ENCODE data around the gene ASB15. TPM values are rescaled to one million over a fixed set of nuclear protein-coding genes. Genes with fewer than 3 reads are reported as not detected.

The ASB15 gene
- total and polyA plus RNA-seq, 2 of the 4 experiments (the other 2 are of a cell fraction), result not detected

- TF ChIP-seq MXI1 (IDR thresholded peaks at IDR 0.05; ENCODE audit: borderline replicate concordance, low read depth, low read length), result no peak
These were observed 21.0 kb upstream of the ASB15 start (continued) for GRCh38 chr7:123580406-123581161.

- TF ChIP-seq USF2 (IDR thresholded peaks at IDR 0.05; ENCODE audit: low read depth, low read length) (no peak), SMC3 (IDR thresholded peaks at IDR 0.05; ENCODE audit: low read depth, low read length) (no peak), MAFK (IDR thresholded peaks at IDR 0.05; ENCODE audit: low read depth, low read length) (no peak), BHLHE40 (IDR thresholded peaks at IDR 0.05; ENCODE audit: low read depth, low read length) (no peak), FOS (IDR thresholded peaks at IDR 0.05; ENCODE audit: low read depth, low read length) (no peak), RFX5 (IDR thresholded peaks at IDR 0.05; ENCODE audit: low read depth, low read length) (no peak)
- intact Hi-C loops (cut with micrococcal nuclease) (loop anchor here (1.0 to 2.0 kb wide), 3 partner anchors 54 to 284 kb away; no protein-coding TSS in a partner anchor), dilution Hi-C loops (cut with HindIII; ENCODE audit: low sequenced_read_pairs, unreplicated experiment) (no loop called here), in situ Hi-C loops (cut with MboI; ENCODE audit: low sequenced_read_pairs) (no loop called here)
- H3K14ac ChIP-seq (replicated peaks; ENCODE audit: low read depth, low read length), result no peak overlapping the region
- H3K18ac ChIP-seq (ENCODE audit: low read depth, low read length), result no peak overlapping the region
- no peak overlapping the region for H3K56ac ChIP-seq (ENCODE audit: extremely low read depth, insufficient read depth, low read length)
- CTCF ChIA-PET, result interaction anchor here (0.6 to 1.3 kb wide), 7 partner anchors 10 to 55 kb away, joined by 3 to 5 read pairs (median 3); no protein-coding TSS in a partner anchor
- H4K20me1 ChIP-seq (ENCODE audit: insufficient read depth, low read length), result no peaks in the 10 kb centered on the region
- no peak overlapping the region for H2AK9ac ChIP-seq (replicated peaks; ENCODE audit: low read depth, low read length, poor library complexity)
- H3K79me1 ChIP-seq (ENCODE audit: low read depth in 1 of 2, low read length in 2 of 2), result no peaks in the 10 kb centered on the region
- H2BK5ac ChIP-seq (ENCODE audit: low read depth, low read length, poor library complexity, severe bottlenecking), result no peak overlapping the region
- no peak overlapping the region for H2BK120ac ChIP-seq (ENCODE audit: low read depth, low read length)
- no peaks in the 10 kb centered on the region; the same call in none of the 2 replicates for H3K27me3 ChIP-seq (ENCODE audit: control insufficient read depth, insufficient read depth, low read length)
- H3K4me2 ChIP-seq (ENCODE audit: low read depth, low read length), result peak overlapping the region; percentile 28; the same call in 1 of the 2 replicates
- DNase-seq, result no peak
- no peaks in the 10 kb centered on the region for H3K4me1 ChIP-seq (ENCODE audit: control insufficient read depth, insufficient read depth, low read length)
- no peak overlapping the region for H4K5ac ChIP-seq (ENCODE audit: low read depth, low read length)
- no peak overlapping the region for H2AK5ac ChIP-seq (ENCODE audit: low read depth, low read length)
- no peak overlapping the region for H2BK15ac ChIP-seq (ENCODE audit: low read depth, low read length)
- H2BK20ac ChIP-seq (ENCODE audit: low read depth, low read length), result no peak overlapping the region
- ATAC-seq (ENCODE audit: low read depth), result no peak; the same call in 1 of the 2 replicates
- no peaks in the 10 kb centered on the region for H3K9me3 ChIP-seq (ENCODE audit: control insufficient read depth, insufficient read depth, low read length)
- POLR2A ChIA-PET (ENCODE audit: unreplicated experiment), result no interaction called here
- no peak overlapping the region for H3K4ac ChIP-seq (ENCODE audit: low read depth, low read length)
- no CpG with 5 or more reads among the region's 2 CpGs for WGBS, 2 experiments (ENCODE audit: extremely low coverage in 2 of 2, insufficient read length in 1 of 2)
- no TSS peak for BruUV-seq (replicated peaks)
- no peaks in the 10 kb centered on the region for H3K9me1 ChIP-seq (ENCODE audit: insufficient read depth, low read length)
- no peak overlapping the region for H3K23ac ChIP-seq (ENCODE audit: low read depth, low read length)
- no peak overlapping the region for H3K9ac ChIP-seq (ENCODE audit: low read depth, low read length)
- H3K36me3 ChIP-seq (ENCODE audit: control insufficient read depth, insufficient read depth, low read length), result no peaks in the 10 kb centered on the region
- no peak overlapping the region for H4K8ac ChIP-seq (ENCODE audit: low read depth in 2 of 2, low read length in 2 of 2)
- H2AFZ ChIP-seq (replicated peaks; ENCODE audit: low read length, poor library complexity), result no peak overlapping the region
- H3K4me3 ChIP-seq (ENCODE audit: insufficient read depth, low read depth, low read length), result no peak overlapping the region
- no peak overlapping the region for H3K27ac ChIP-seq (ENCODE audit: insufficient read depth, low read length)
- H4K91ac ChIP-seq (ENCODE audit: insufficient read depth, low read depth, low read length), result no peak overlapping the region
These were observed 20.5 kb upstream of the ASB15 start for GRCh38 chr7:123581162-123581459.

Measured in IMR-90 (cell line).